GM10847 (cell line): ENCODE results near the gene LST1.

Experiments
- POLR2A ChIP-seq: IDR thresholded peaks from 2 replicates; pipeline ENCODE4 v1.6.1; 2011; ENCODE audit not compliant: insufficient read length; ENCODE audit errors: extremely low read depth

Gene LST1

DNA sequence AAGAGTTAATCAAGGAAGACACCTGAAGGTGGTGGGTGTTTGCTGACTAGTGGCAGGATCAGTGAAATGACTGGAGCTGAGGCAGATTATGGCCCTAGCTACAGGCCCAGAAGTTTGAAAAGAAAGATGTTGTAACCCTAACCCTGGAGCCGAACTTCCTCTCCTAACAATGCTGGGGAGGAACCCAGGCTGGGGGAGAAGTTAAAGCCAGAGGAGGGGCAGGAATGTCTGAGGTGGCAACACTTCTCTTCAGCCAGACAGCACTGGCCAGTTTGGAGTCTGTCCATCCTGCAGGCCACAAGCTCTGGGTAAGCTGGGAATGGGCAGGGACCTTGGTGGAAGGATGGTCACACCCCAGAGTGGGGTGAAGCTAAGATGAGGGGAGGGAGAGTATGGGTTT, at the start of gene LST1:
TSS of gene LST1 (plus strand) at position 270 of the 400 bp plus-strand sequence. CDS start 1,023 bp downstream, outside the sequence.
- no peak for TF ChIP-seq POLR2A

DNA sequence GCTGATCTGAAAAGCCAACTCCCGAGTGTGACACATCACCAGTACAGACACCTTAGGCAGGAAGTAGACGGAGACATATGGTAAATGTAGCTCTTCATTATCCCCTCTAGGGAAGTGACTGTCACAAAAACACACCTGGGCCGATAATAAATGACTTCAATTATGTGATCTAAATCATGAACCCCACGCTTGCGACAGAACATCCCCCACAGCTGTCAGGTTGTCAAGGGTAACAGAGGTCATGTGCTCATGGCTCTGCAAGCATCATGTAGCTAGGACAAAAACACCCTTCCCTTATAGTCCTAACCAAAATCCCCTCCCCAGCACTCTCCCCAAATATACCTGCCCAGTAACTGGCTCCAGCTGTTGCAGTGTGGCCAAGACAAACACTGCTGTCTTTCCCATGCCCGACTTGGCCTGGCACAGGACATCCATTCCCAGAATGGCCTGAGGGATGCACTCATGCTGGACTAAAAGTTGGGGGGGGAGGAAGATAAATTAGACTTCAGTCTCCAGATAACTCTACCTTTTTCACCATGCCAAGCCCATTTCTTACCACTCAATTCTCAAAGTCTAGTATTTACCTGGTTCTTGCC, 47.2 kb upstream of the LST1 start:
- TF ChIP-seq POLR2A: no peak

DNA sequence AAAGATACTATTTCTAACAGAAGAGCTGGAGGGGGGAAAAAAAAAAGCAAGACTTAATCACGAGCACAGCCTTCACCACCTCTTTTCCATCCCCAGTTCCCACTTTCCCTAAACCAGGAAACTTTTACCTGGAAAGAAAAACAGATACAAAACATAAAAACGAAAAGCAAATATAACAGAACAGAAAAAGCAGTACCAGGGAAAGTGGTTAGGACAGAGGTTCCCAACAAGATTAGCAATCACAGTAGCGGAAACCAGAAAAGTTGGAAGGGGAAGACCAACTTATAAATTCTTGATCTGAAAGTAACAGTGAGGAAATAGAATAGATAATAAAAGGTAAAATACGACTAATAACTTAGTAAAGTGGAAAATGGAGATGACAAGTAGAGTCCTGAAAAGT, 45.4 kb upstream of the LST1 start:
- no peak for TF ChIP-seq POLR2A

DNA sequence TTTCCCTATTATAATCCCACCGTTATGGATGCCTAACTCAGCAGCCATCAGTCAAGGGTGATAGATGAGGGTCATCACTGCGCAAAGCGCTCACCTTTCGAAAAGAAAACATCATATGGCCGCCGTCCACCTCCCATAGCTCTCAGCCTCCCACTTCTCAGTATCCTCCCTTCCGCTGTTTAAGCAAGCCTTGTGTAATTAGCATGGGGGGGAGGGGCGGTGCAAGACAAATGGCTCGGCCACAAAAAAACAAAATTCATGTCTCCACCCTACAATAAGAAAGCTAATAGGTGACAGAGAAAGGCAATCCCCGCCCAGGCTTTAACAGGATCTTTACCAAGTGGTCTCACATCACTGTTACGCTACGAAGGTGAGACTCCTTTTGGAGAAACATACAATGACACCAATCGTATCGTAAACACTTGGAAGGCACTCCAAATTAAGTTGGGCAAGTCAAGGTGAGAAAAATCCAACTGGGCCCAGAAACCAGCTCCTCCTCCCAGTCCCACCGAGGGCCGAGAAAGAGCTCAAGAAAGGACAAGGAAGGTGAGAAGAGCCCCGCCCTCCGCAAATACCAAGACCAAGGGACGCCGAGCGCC, 44.9 kb upstream of the LST1 start:
- no peak for TF ChIP-seq POLR2A

DNA sequence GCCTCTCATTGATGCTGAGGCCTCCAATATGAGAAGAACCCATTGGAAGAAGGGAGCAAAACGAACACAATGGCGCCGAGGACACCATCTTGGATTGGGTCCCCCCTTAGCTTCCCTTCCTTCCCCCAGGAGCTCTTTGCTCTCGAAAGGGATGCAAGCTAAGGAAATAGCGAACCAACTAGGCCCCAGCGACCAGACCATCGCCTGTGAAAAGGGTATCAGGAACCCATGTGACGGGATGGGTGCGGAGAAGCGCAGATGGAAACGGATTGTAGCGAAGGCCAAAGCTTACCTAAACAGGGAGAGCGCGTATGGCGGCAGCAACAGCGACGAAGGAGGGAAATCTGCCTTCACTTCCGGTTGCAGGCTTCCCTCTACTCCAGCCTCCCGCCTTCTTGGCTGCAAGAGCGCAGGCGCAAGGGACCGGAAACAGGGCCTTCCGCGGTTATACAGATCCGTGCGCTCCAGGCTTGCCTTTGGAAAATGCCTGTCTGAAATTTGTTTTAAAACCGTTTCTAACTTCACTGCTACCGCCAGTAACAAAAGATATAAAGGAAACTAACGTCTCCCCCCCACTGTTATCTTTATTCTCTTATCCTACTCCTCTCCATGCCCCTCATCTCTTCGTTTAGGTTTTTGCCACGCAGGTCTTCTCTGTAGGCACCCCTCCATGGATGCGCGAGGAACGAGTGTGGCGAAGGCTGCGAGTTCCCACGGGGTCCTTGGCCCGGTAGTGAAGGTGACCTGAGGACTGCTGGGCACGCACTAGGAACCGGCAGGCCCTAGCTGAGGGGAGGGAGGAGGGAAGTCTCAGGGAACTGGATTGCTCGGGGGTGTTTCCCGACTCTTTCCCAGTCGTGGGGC, 44.2 kb upstream of the LST1 start, which contains the start of gene DDX39B:
TSS of gene DDX39B (minus strand) at position 346 of the 864 bp plus-strand sequence. CDS start 1,471 bp downstream, outside the sequence.
- peak; percentile 84 for TF ChIP-seq POLR2A

DNA sequence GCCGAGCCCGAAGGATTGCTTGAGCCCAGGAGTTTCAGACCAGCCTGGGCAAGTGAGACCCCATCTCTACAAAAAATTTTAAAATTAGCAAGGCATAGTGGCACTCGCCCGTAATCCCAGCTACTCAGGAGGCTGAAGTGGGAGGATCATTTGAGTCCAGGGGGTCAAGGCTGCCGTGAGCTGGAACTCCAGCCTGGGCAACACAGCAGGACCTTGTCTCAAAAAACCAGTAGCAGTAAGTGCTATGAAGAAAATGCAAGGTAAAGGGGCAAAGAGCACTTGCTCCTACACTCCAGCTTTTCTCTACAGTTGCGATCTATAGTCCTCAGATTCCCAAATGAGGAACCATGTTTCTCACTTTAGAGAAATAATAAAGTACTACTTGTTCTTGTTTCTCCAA, 42.4 kb upstream of the LST1 start:
- no peak for TF ChIP-seq POLR2A

DNA sequence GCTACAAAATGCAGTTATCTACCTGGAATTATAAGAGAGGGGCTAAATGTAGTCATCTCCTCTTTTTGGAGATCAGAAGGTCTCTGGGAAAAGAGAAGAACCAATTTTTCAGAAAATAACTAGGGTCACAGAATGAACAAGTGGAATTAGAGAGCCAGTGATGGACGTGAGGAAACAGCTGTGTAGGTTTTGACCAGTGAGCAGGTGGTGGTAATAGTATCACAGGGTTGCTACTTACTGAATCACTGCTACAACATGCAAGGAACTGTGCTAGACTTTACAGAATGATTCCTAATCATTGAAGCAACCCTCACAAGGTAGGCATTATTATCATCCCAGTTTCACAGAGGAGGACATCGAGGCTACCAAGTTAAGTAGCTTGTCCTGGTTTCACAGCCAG, 41.4 kb upstream of the LST1 start:
- TF ChIP-seq POLR2A: no peak

DNA sequence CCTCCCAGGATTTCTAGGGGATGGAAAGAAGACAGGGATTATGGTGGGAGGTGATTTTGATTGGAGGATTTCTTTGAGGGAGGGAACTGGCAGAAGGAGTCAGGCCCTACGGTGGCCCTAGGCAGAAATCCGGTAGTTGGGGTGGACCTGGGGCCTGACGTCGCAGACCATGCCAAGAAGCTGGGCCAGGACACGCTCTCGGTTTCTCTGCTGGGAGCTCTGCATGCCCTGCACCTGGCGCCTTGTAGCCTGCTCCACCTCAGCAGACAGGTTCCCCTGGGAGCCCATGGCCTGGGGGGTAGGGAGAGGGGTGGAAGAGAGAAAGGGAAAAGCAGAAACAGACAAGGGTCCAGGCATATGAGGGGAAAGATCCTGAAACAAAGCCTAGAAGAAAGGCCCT, 40.8 kb upstream of the LST1 start:
- TF ChIP-seq POLR2A: no peak

DNA sequence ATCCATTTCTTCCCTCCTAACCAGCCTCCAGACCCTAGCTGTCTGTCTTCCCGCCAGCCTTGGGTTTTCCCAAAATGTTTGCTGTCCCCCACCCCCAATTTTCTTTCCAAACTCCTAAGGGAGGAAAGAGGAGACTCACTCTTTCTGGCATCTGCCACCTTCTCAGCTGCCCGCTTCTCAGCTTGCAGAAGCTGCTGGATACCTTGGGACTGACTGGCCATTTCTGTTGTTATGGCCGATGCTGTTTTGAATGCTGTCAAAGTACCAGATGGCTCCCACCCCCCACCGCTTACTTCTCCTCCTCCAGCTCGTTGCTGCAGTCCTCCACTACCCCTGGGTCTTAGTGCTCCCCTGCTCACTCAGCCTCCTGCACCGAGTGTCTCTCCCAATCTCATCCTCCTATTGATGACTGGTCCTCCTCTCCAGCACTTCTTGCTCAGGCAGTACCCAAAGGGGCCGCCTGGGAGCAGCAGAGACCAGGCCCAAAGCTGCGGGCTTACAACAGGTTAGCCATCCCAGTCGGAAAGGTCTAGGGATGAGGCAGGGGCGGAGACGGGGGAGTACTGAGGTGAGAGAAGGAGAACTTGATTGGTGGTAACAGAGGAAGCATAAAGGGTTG, 39.6 kb upstream of the LST1 start, which contains the start of gene ATP6V1G2:
TSS of gene ATP6V1G2 (minus strand) at position 270 of the 619 bp plus-strand sequence. CDS start at position 221, 49 bp downstream.
- TF ChIP-seq POLR2A: no peak

DNA sequence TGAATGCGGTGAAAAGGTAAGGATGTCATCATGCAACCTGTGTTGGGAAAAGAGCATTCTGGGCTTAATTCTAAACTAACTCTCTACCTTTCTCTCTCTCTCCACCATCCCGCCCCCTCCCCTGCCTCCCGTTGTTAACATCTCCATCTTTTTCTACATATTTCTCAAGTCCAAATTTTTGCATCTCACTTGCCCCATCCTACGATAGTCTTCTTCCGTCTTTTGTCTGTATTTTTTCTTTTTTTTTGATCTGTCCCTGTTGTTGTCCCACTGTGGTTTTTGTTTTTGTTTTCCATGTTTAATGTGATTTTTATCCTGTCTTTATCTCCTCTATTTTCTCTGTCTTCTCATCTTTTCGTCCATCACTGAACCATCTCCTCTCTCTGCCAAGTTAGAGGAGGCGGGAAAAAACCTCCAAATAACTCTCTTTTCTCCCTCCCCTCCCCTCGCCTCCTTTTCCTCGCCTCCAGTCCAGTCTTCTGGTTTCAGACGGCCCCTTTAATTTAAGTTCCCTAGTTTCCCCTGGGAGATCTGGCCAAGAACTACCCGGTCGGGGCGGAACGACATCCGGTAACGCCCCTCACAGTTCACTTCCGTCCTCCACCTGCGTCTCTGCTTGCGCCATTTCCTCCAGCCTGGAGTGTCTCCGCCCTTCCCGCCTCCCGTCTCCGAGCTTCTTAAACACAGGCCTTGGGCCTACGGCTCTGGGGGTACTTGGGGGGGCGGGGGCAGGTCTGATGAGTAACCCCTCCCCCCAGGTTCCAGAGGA, 38.9 kb upstream of the LST1 start, which contains the start of gene NFKBIL1:
TSS of gene NFKBIL1 (plus strand) at position 651 of the 769 bp plus-strand sequence. CDS start at position 738, 87 bp downstream.
- TF ChIP-seq POLR2A: peak; percentile 41

DNA sequence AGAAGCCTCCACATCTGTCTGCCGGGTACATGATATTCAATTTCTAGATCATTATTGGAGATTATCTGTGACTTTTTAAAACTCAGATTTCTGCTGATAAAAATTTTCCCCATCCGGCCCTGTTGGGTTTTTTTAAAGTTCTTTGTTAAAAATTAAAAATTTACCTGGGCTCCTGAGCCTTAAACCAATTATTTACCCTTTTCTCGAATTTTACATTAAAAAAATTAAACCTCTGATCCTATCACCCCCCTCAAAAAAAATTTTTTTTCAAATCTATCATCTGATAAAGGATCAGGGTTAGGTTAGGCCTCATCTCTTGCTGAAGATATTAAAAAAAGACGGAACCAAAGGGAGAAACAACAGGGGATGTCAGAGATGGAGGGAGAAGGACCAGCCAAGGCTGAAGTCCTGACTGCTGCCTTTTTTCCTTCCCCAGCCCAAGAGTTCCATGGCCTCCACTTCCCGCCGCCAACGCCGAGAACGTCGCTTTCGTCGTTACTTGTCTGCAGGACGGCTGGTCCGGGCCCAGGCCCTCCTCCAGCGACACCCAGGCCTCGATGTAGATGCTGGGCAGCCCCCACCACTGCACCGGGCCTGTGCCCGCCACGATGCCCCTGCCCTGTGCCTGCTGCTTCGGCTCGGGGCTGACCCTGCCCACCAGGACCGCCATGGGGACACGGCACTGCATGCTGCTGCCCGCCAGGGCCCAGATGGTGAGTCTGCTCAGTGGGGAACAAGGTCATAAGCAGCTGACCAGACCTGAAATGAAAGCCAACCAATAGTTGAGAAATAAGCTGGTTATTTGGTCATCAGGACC, 38.1 kb upstream of the LST1 start:
- no peak for TF ChIP-seq POLR2A

DNA sequence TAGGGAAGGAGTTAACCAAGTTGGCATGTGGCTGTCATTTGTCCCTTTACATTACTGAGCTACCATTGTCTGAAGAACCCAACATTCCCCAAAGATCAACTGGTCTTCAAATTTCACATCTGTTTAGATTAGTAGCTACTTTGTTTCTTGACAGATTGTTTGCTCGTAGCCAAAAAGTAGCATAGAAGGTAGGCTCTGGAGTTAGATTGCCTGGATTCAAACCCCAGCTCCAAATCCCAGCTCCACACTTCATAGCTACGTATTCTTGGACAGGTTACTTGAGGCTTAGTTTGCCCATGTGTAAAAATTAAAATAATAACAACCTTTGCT, 37.6 kb upstream of the LST1 start:
- TF ChIP-seq POLR2A: no peak

DNA sequence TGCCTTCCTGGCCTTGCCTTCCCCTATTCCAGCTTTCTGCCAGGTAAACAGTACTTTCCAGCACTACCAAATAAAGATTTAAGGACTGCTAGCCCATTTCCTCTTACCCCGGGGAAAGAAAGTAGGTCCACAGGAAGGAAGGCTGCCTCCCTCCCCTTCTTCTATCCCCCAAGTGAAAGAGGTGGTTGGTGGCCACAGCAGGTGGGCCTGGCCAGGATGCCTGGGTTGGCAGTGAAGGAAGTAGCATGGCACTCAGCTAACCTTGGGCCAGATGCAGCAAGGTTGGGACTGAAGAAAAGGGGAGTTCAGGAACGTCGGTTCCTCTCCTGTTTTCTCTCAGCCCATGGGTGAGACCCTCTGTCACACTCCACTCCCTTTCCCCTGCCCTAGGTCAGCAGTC, 29.8 kb upstream of the LST1 start:
- no peak for TF ChIP-seq POLR2A
